Left renal pelvis (tissue), 4 donors: ENCODE results near the gene DRAXIN. TPM values are rescaled to one million over a fixed set of nuclear protein-coding genes. Genes with fewer than 3 reads are reported as not detected.
A peak's percentile ranks its signal among the peaks of the same experiment; 100 is the strongest.

Source experiments
- DNase-seq, 4 donors: peaks; one replicate each; pipeline ENCODE4 v3.0.0-alpha.2; 2013; ENCODE audit warnings: low read depth in 4 of 4, low spot score in 3 of 4
- polyA plus RNA-seq, 4 donors: library from polyadenylated mRNA; unstranded; fragments of 120-200 nt; gene quantifications; one replicate each; pipeline ENCODE4 v1.2.1, GENCODE V29; 2013; ENCODE audit not compliant: insufficient read length in 4 of 4

DRAXIN gene
- polyA plus RNA-seq, 4 donors, result 0.46 to 1.2 (median 0.95) TPM

GRCh38 chr1:11706292-11706691, 14.8 kb downstream of the DRAXIN start:
- DNase-seq, result no peak

GRCh38 chr1:11707621-11708276, 16.2 kb downstream of the DRAXIN start:
- no peak for DNase-seq

GRCh38 chr1:11708554-11709350, 17.2 kb downstream of the DRAXIN start:
- no peak for DNase-seq

- no peak for DNase-seq
Observed at GRCh38 chr1:11711490-11711889, 20.0 kb downstream of the DRAXIN start.

GRCh38 chr1:11712285-11712684, 20.8 kb downstream of the DRAXIN start:
- no peak for DNase-seq

- DNase-seq, result no peak
Observed at GRCh38 chr1:11713095-11713494, 21.6 kb downstream of the DRAXIN start.

- DNase-seq, result no peak
Observed at GRCh38 chr1:11714831-11715575, 23.5 kb downstream of the DRAXIN start.

- no peak for DNase-seq
Observed at GRCh38 chr1:11719313-11720032, 28.0 kb downstream of the DRAXIN start.

- DNase-seq, result no peak
Observed at GRCh38 chr1:11720033-11720376, 28.5 kb downstream of the DRAXIN start.

GRCh38 chr1:11720525-11720924, 29.0 kb downstream of the DRAXIN start:
- no peak for DNase-seq

GRCh38 chr1:11721311-11721710, 29.8 kb downstream of the DRAXIN start:
- DNase-seq, result no peak

- DNase-seq, result no peak
Observed at GRCh38 chr1:11722538-11722937, 31.0 kb downstream of the DRAXIN start.

- DNase-seq, result no peak
Observed at GRCh38 chr1:11725616-11726015, 34.1 kb downstream of the DRAXIN start.

- DNase-seq, result no peak
Observed at GRCh38 chr1:11727119-11727518, 35.6 kb downstream of the DRAXIN start.

- no peak for DNase-seq
Observed at GRCh38 chr1:11728126-11728806, 36.8 kb downstream of the DRAXIN start.

- DNase-seq, result no peak
Observed at GRCh38 chr1:11729155-11729497, 37.6 kb downstream of the DRAXIN start.

- no peak for DNase-seq
Observed at GRCh38 chr1:11729498-11730428, 38.3 kb downstream of the DRAXIN start.

GRCh38 chr1:11730429-11730891, 39.0 kb downstream of the DRAXIN start:
- DNase-seq, result no peak

- peak in 1 of 4 donors; percentile 57 for DNase-seq
Observed at GRCh38 chr1:11731691-11732283, 40.3 kb downstream of the DRAXIN start.
